Mesothelial cell of epicardium (in vitro differentiated cells): ENCODE results near the gene BTN3A1. TPM values are rescaled to one million over a fixed set of nuclear protein-coding genes. Genes with fewer than 3 reads are reported as not detected.
"Not testable (repeated sequence)": the region's sequence is repeated elsewhere in the genome, so short reads cannot be mapped to it uniquely, and the experiment has no call there.

Experiments
- DNase-seq, 2 experiments: peaks; one replicate each; pipeline ENCODE4 v3.0.0; 2021; ENCODE audit warnings: low spot score in 2 of 2; ENCODE audit not compliant: unreplicated experiment in 2 of 2
- H3K27ac Mint-ChIP-seq: 2 replicates; pipeline ENCODE4 v1.8.0; 2021; ENCODE audit warnings: mixed read lengths
- H3K27me3 Mint-ChIP-seq: 2 replicates; pipeline ENCODE4 v1.8.0; 2021; ENCODE audit warnings: low read depth, mixed read lengths
- H3K36me3 Mint-ChIP-seq: 2 replicates; pipeline ENCODE4 v1.8.0; 2021; ENCODE audit warnings: mixed read lengths
- H3K4me1 Mint-ChIP-seq: 2 replicates; pipeline ENCODE4 v1.8.0; 2021; ENCODE audit warnings: mixed read lengths
- H3K4me3 Mint-ChIP-seq: 2 replicates; pipeline ENCODE4 v1.8.0; 2021; ENCODE audit warnings: mild to moderate bottlenecking, moderate library complexity, mixed read lengths
- H3K9me3 Mint-ChIP-seq: 2 replicates; pipeline ENCODE4 v1.8.0; 2021; ENCODE audit warnings: mixed read lengths
- CTCF ChIP-seq: fragments of 200-600 bp; sonication (generic); IDR thresholded peaks from one replicate; pipeline ENCODE4 v1.5.0; 2021; ENCODE audit warnings: antibody characterized with exemption; ENCODE audit not compliant: unreplicated experiment
- total RNA-seq: library from RNA; stranded (reverse); gene quantifications from 3 replicates; pipeline ENCODE4 v1.2.1, GENCODE V29; 2021

BTN3A1 gene
- total RNA-seq, 1 donor from 2014 or later, result 39.8 TPM

- no peak for DNase-seq
- no peak for TF ChIP-seq CTCF
- Mint-ChIP-seq H3K27ac (no peak overlapping the region), H3K36me3 (peaks cover 28% of the 10 kb centered on the region), H3K4me3 (no peak overlapping the region), H3K4me1 (no peaks in the 10 kb centered on the region), H3K27me3 (no peaks in the 10 kb centered on the region), H3K9me3 (no peaks in the 10 kb centered on the region)
These were observed 26.8 kb upstream of the BTN3A1 start for GRCh38 chr6:26375270-26375669.

- Mint-ChIP-seq H3K9me3 (no peaks in the 10 kb centered on the region), H3K27me3 (no peaks in the 10 kb centered on the region)
These were observed 24.4 kb upstream of the BTN3A1 start for GRCh38 chr6:26377719-26378118.

GRCh38 chr6:26378143-26378542, 23.9 kb upstream of the BTN3A1 start:
- not testable (repeated sequence) for H3K27me3 Mint-ChIP-seq, H3K4me3 Mint-ChIP-seq, DNase-seq, H3K9me3 Mint-ChIP-seq, H3K4me1 Mint-ChIP-seq, H3K27ac Mint-ChIP-seq
- H3K36me3 Mint-ChIP-seq, result peaks cover 23% of the 10 kb centered on the region

More at GRCh38 chr6:26377719-26378118, 24.4 kb upstream of the BTN3A1 start:
- no peak for TF ChIP-seq CTCF
- no peak for DNase-seq
- no peak overlapping the region for H3K27ac Mint-ChIP-seq
- peaks cover 23% of the 10 kb centered on the region for H3K36me3 Mint-ChIP-seq
- no peaks in the 10 kb centered on the region for H3K4me1 Mint-ChIP-seq
- no peak overlapping the region for H3K4me3 Mint-ChIP-seq

DNA sequence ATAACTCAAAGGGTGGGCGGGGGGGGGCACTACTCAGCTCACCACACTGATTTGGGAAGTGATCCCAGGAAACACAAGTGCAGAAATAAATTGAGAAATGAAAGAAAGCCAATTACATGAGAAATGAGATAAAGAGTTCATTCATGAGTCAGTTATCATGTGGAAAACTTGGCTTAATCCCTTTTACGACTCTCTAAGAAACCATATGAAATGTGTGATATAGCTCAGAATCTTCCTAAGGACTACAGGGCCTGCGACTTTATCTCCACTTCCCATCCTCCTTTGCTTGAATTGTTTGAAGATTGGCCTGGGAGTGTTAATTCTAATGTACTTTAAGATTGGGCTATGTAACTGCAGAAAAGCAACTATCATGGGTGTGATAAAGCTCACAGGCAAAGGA, 22.8 kb upstream of the BTN3A1 start:
- no peak for DNase-seq
- Mint-ChIP-seq H3K27ac (no peak overlapping the region), H3K4me3 (no peak overlapping the region), H3K27me3 (no peaks in the 10 kb centered on the region), H3K36me3 (peaks cover 15% of the 10 kb centered on the region), H3K4me1 (peaks cover 7% of the 10 kb centered on the region), H3K9me3 (no peaks in the 10 kb centered on the region)
- TF ChIP-seq CTCF, result no peak

GRCh38 chr6:26379740-26380139, 22.3 kb upstream of the BTN3A1 start:
- Mint-ChIP-seq H3K4me3 (no peak overlapping the region), H3K27me3 (no peaks in the 10 kb centered on the region), H3K36me3 (peaks cover 10% of the 10 kb centered on the region), H3K27ac (no peak overlapping the region), H3K9me3 (no peaks in the 10 kb centered on the region), H3K4me1 (peaks cover 8% of the 10 kb centered on the region)
- no peak for DNase-seq
- no peak for TF ChIP-seq CTCF

GRCh38 chr6:26380256-26380655, 21.8 kb upstream of the BTN3A1 start:
- Mint-ChIP-seq H3K27ac (no peak overlapping the region), H3K4me1 (peaks cover 11% of the 10 kb centered on the region), H3K9me3 (no peaks in the 10 kb centered on the region), H3K4me3 (no peak overlapping the region), H3K36me3 (peaks cover 5% of the 10 kb centered on the region), H3K27me3 (no peaks in the 10 kb centered on the region)
- no peak for DNase-seq
- no peak for TF ChIP-seq CTCF
